ENCODE results near the gene GPC3.
"Not testable (repeated sequence)": the region's sequence is repeated elsewhere in the genome, so short reads cannot be mapped to it uniquely, and the experiment has no call there.

The GPC3 gene

GRCh38 chrX:134020910-134021309 is 35.5 kb upstream of the GPC3 start:
- no peak for DNase-seq (ENCODE audit: low spot score)
- in situ Hi-C loops (cut with MboI; ENCODE audit: low pct_unique_long_range_greater_than_20kb, low sequenced_read_pairs, unreplicated experiment) = no loop called here
- TF ChIP-seq, protein P1, sequence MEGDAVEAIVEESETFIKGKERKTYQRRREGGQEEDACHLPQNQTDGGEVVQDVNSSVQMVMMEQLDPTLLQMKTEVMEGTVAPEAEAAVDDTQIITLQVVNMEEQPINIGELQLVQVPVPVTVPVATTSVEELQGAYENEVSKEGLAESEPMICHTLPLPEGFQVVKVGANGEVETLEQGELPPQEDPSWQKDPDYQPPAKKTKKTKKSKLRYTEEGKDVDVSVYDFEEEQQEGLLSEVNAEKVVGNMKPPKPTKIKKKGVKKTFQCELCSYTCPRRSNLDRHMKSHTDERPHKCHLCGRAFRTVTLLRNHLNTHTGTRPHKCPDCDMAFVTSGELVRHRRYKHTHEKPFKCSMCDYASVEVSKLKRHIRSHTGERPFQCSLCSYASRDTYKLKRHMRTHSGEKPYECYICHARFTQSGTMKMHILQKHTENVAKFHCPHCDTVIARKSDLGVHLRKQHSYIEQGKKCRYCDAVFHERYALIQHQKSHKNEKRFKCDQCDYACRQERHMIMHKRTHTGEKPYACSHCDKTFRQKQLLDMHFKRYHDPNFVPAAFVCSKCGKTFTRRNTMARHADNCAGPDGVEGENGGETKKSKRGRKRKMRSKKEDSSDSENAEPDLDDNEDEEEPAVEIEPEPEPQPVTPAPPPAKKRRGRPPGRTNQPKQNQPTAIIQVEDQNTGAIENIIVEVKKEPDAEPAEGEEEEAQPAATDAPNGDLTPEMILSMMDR (IDR thresholded peaks at IDR 0.05; ENCODE audit: extremely low read depth, insufficient read depth, missing control alignments) = no peak

DNA sequence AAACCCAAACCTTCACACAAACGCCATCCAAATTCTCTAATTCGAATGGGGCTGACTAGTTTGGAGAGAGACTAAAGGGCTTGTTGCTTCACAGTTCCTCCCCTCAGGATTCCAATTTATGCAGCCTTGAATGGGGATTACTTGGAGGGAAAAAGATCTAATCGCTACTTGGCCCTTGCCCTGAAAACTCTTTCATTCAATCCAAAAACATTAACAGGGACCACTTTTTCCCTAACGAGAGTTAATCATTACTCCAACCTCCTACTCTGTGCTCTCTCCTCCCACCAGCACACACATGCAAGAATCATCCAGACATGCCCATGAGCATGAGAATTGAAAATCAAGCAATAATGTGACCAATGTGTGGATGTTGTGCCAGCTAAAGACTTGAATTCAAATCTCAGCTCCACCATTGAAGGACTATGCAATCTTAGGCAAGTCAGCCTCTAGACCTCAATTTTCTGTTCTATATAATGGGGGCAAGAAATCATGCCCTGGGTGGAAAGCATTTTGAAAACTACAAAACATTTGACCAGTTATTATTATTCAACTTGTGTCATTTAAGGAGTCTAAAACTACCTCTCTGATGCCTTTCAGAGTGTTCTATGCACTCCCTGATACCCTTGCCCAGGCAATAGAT is 34.3 kb upstream of the GPC3 start:
- in situ Hi-C loops (cut with MboI; ENCODE audit: low pct_unique_long_range_greater_than_20kb, low sequenced_read_pairs, unreplicated experiment) = no loop called here
- TF ChIP-seq, protein P1 (IDR thresholded peaks at IDR 0.05; ENCODE audit: extremely low read depth, insufficient read depth, missing control alignments) = no peak

GRCh38 chrX:134016309-134016708 is 30.9 kb upstream of the GPC3 start:
- in situ Hi-C loops (cut with MboI; ENCODE audit: low pct_unique_long_range_greater_than_20kb, low sequenced_read_pairs, unreplicated experiment); DNase-seq (ENCODE audit: low spot score): not testable (repeated sequence)

More for the DNA sequence above, 34.3 kb upstream of the GPC3 start:
- DNase-seq (ENCODE audit: low spot score) = no peak

GRCh38 chrX:134015510-134015909 is 30.1 kb upstream of the GPC3 start:
- in situ Hi-C loops (cut with MboI; ENCODE audit: low pct_unique_long_range_greater_than_20kb, low sequenced_read_pairs, unreplicated experiment); DNase-seq (ENCODE audit: low spot score): not testable (repeated sequence)

GRCh38 chrX:134013524-134013923 is 28.1 kb upstream of the GPC3 start:
- DNase-seq (ENCODE audit: low spot score) = no peak
- in situ Hi-C loops (cut with MboI; ENCODE audit: low pct_unique_long_range_greater_than_20kb, low sequenced_read_pairs, unreplicated experiment) = no loop called here
- TF ChIP-seq, protein P1 (IDR thresholded peaks at IDR 0.05; ENCODE audit: extremely low read depth, insufficient read depth, missing control alignments) = no peak

DNA sequence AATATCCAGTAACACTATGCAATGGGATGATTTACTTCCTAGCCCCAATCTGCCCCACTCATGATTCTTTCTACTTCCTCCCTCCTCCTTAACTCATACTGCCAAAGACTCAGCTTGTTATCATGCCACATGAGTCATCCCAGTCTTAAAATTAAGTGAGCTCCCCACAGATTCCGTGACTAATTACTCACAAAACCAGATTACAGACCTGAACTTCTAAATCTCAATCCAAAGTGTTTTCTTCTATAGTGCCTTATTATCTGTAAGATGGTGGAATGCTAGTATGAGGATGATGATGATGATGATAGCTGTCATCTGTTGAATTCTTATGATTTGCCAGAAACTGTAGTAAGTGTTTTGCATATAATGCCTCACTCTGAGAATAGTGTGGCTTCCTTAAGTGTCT is 27.7 kb upstream of the GPC3 start:
- in situ Hi-C loops (cut with MboI; ENCODE audit: low pct_unique_long_range_greater_than_20kb, low sequenced_read_pairs, unreplicated experiment) = no loop called here
- DNase-seq (ENCODE audit: low spot score) = no peak
- TF ChIP-seq, protein P1 (IDR thresholded peaks at IDR 0.05; ENCODE audit: extremely low read depth, insufficient read depth, missing control alignments) = no peak

DNA sequence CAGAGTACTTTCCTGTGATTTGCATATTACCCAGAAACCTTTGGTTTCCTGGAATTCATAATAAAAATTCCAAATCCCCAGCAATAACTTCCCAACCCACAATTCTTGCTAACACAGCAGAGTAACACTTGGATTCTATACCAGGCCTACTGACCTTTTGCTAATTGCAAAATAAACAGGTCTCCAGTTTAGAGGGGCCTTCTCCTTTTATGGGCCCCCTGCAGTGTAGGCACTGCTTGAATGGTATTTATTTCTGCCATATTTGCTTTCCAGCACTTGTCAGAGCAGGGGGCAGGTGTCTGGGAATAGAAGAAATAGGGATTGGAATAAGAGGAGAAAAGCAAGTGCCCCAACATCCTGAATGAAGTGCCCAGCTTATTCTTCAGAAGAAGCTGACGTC is 25.3 kb upstream of the GPC3 start:
- in situ Hi-C loops (cut with MboI; ENCODE audit: low pct_unique_long_range_greater_than_20kb, low sequenced_read_pairs, unreplicated experiment) = no loop called here
- TF ChIP-seq, protein P1 (IDR thresholded peaks at IDR 0.05; ENCODE audit: extremely low read depth, insufficient read depth, missing control alignments) = no peak
- DNase-seq (ENCODE audit: low spot score) = no peak

GRCh38 chrX:134007716-134008115 is 22.3 kb upstream of the GPC3 start:
- TF ChIP-seq, protein P1 (IDR thresholded peaks at IDR 0.05; ENCODE audit: extremely low read depth, insufficient read depth, missing control alignments) = no peak
- no peak for DNase-seq (ENCODE audit: low spot score)
- in situ Hi-C loops (cut with MboI; ENCODE audit: low pct_unique_long_range_greater_than_20kb, low sequenced_read_pairs, unreplicated experiment) = no loop called here
